ENCODE measurements around the gene KSR1.
"Not testable (repeated sequence)": the region's sequence is repeated elsewhere in the genome, so short reads cannot be mapped to it uniquely, and the experiment has no call there.

The KSR1 gene

GRCh38 chr17:27657620-27658019, 201.4 kb downstream of the KSR1 start:
- no peak for DNase-seq (ENCODE audit: low read depth in 2 of 2)

GRCh38 chr17:27659683-27660082, 203.4 kb downstream of the KSR1 start:
- DNase-seq (ENCODE audit: low read depth in 2 of 2) = no peak

GRCh38 chr17:27660436-27660835, 204.2 kb downstream of the KSR1 start:
- DNase-seq (ENCODE audit: low read depth in 2 of 2) = no peak

- no peak for DNase-seq (ENCODE audit: low read depth in 2 of 2)
Measured at GRCh38 chr17:27663936-27664605, 207.8 kb downstream of the KSR1 start.

GRCh38 chr17:27664606-27664965, 208.3 kb downstream of the KSR1 start:
- DNase-seq (ENCODE audit: low read depth in 2 of 2) = no peak

GRCh38 chr17:27665549-27665948, 209.3 kb downstream of the KSR1 start:
- DNase-seq (ENCODE audit: low read depth in 2 of 2) = no peak

GRCh38 chr17:27666270-27666669, 210.0 kb downstream of the KSR1 start:
- DNase-seq (ENCODE audit: low read depth in 2 of 2) = not testable (repeated sequence)

GRCh38 chr17:27666831-27667560, 210.7 kb downstream of the KSR1 start:
- DNase-seq (ENCODE audit: low read depth in 2 of 2) = no peak

GRCh38 chr17:27667656-27668487, 211.6 kb downstream of the KSR1 start:
- no peak for DNase-seq (ENCODE audit: low read depth in 2 of 2)

- no peak for DNase-seq (ENCODE audit: low read depth in 2 of 2)
Measured at GRCh38 chr17:27668488-27668823, 212.2 kb downstream of the KSR1 start.

- no peak for DNase-seq (ENCODE audit: low read depth in 2 of 2)
Measured at GRCh38 chr17:27669136-27669535, 212.9 kb downstream of the KSR1 start.

GRCh38 chr17:27669850-27670249, 213.6 kb downstream of the KSR1 start:
- no peak for DNase-seq (ENCODE audit: low read depth in 2 of 2)

- DNase-seq (ENCODE audit: low read depth in 2 of 2) = no peak
Measured at GRCh38 chr17:27670791-27671590, 214.7 kb downstream of the KSR1 start.

- DNase-seq (ENCODE audit: low read depth in 2 of 2) = no peak
Measured at GRCh38 chr17:27671591-27671910, 215.3 kb downstream of the KSR1 start.

GRCh38 chr17:27671977-27672480, 215.8 kb downstream of the KSR1 start:
- not testable (repeated sequence) for DNase-seq (ENCODE audit: low read depth in 2 of 2)

GRCh38 chr17:27674335-27674734, 218.1 kb downstream of the KSR1 start:
- DNase-seq (ENCODE audit: low read depth in 2 of 2) = no peak

All from stimulated activated CD8-positive, alpha-beta memory T cell treated with anti-CD3 and anti-CD28 coated beads, Interleukin-15, amount 100 ng/mL, for 48 hours (primary cell).